Measurements from ENCODE around the gene MATCAP1. TPM values are rescaled to one million over a fixed set of nuclear protein-coding genes. Genes with fewer than 3 reads are reported as not detected.

Gene MATCAP1
- total RNA-seq, 1 experiment from 2014 or later, result 22.2 TPM

DNA sequence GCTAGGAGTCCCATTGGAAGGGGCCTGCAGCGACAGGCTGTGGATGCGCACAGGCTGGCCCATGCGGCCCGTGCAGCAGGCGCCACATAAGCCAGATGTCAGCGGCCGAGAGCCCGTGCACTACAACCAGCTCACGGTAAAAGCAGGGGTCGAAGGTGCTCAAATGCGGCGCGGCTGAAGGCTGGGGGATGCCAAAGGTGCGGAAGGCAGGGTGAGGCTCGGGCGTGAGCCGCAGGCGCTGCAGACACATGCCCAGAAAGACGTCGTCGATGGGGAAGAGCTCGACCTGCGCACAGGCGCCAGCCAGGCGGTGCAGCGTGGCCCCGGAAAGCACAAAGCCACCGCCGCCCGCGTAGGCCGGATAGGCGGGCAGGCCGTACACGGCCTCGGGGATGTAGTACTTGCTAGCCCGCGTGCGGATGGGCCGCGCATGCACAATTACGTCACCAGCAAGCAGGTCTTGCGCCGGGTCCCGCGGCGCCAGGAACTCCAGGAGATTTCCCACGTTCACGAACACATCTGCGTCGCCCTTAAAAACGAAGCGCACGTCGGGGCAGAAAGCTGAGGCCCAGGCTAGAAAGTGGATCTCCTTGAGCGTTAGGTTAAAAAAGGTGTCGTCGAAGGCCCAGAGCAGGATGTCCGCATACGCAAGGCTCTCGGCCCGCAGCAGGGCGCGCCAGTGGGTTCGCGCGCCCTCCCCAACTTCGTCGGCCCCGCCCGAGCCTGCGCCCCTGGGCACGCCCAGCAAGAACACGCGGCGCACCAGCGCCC, 34.3 kb downstream of the MATCAP1 start:
- no peak overlapping the region for H3K27ac Mint-ChIP-seq (ENCODE audit: unreplicated experiment)
- Histone ChIP-seq H3K36me3 (ENCODE audit: control insufficient read depth, insufficient read depth, low read length) (peaks cover 4% of the 10 kb centered on the region; the same call in 1 of the 2 replicates), H3K9me3 (no peaks in the 10 kb centered on the region), H3K4me1 (no peaks in the 10 kb centered on the region; the same call in none of the 2 replicates), H3K27me3 (replicated peaks; ENCODE audit: control insufficient read depth, insufficient read depth, low read length) (no peaks in the 10 kb centered on the region), H3K4me3 (ENCODE audit: low read depth, low read length) (no peak overlapping the region)
- POLR2A ChIA-PET, result no interaction called here
- H3K4me1 Mint-ChIP-seq (ENCODE audit: low read depth, unreplicated experiment), result no peaks in the 10 kb centered on the region
- H3K27me3 Mint-ChIP-seq (ENCODE audit: insufficient read depth, unreplicated experiment), result no peaks in the 10 kb centered on the region
- H3K9me3 Mint-ChIP-seq (ENCODE audit: unreplicated experiment), result no peaks in the 10 kb centered on the region
- intact Hi-C loops (cut with micrococcal nuclease; ENCODE audit: unreplicated experiment), result loop anchor here (2.0 kb wide), 2 partner anchors 41 to 195 kb away; partner anchors contain the start of gene PHAF1
- CTCF ChIA-PET, result interaction anchor here (0.8 kb wide), 1 partner anchor 35 kb away, joined by 3 read pairs; no protein-coding TSS in a partner anchor
- H3K4me3 Mint-ChIP-seq (ENCODE audit: unreplicated experiment), result peak overlapping the region; percentile 47
- H3K36me3 Mint-ChIP-seq (ENCODE audit: insufficient read depth, unreplicated experiment), result peaks cover 49% of the 10 kb centered on the region
- TF ChIP-seq, protein P1, sequence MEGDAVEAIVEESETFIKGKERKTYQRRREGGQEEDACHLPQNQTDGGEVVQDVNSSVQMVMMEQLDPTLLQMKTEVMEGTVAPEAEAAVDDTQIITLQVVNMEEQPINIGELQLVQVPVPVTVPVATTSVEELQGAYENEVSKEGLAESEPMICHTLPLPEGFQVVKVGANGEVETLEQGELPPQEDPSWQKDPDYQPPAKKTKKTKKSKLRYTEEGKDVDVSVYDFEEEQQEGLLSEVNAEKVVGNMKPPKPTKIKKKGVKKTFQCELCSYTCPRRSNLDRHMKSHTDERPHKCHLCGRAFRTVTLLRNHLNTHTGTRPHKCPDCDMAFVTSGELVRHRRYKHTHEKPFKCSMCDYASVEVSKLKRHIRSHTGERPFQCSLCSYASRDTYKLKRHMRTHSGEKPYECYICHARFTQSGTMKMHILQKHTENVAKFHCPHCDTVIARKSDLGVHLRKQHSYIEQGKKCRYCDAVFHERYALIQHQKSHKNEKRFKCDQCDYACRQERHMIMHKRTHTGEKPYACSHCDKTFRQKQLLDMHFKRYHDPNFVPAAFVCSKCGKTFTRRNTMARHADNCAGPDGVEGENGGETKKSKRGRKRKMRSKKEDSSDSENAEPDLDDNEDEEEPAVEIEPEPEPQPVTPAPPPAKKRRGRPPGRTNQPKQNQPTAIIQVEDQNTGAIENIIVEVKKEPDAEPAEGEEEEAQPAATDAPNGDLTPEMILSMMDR (IDR thresholded peaks at IDR 0.05; ENCODE audit: insufficient read depth in 1 of 2, low read depth in 1 of 2, low read length in 1 of 2, severe bottlenecking in 1 of 2, unreplicated experiment in 1 of 2), result no peak
- no TSS peak for BruUV-seq (replicated peaks)
- no peak for DNase-seq

DNA sequence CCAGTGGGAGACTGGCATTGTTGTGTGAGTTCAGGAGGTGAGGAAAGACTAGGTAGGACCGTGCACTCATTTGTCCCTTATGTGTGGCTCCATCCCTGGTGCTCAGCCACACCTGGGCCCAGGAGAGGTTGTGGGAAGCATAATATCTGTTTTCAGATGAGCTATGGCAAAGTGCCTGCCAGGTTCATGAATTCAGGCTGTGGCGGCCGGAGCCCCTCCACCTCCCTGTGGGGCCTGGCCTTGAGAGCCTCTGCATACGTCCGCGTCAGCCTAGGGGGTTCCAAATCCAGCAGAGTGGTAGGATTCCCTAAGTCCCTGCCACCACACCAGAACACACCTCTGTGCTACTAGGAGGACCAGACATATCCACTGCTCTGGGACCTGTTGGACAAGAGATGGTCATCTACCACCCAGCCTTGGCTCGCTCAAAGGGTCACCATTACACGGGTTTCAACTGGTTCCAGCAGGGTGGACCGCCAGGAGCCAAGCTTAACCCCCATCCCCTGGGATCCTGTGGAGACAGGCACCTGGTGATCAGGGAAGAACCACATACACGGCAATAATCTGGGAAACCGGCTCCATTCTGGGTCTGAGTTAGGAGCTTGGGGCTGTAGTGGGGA, 35.0 kb downstream of the MATCAP1 start:
- POLR2A ChIA-PET, result no interaction called here
- H3K36me3 ChIP-seq (ENCODE audit: control insufficient read depth, insufficient read depth, low read length), result peaks cover 4% of the 10 kb centered on the region; the same call in 1 of the 2 replicates
- intact Hi-C loops (cut with micrococcal nuclease; ENCODE audit: unreplicated experiment), result no loop called here
- BruUV-seq (replicated peaks), result no TSS peak
- no peaks in the 10 kb centered on the region for H3K4me1 Mint-ChIP-seq (ENCODE audit: low read depth, unreplicated experiment)
- H3K27me3 Mint-ChIP-seq (ENCODE audit: insufficient read depth, unreplicated experiment), result no peaks in the 10 kb centered on the region
- H3K36me3 Mint-ChIP-seq (ENCODE audit: insufficient read depth, unreplicated experiment), result peaks cover 56% of the 10 kb centered on the region
- no peak for DNase-seq
- no peaks in the 10 kb centered on the region for H3K27me3 ChIP-seq (replicated peaks; ENCODE audit: control insufficient read depth, insufficient read depth, low read length)
- H3K4me3 ChIP-seq (ENCODE audit: low read depth, low read length), result no peak overlapping the region
- TF ChIP-seq, protein P1 (IDR thresholded peaks at IDR 0.05; ENCODE audit: insufficient read depth in 1 of 2, low read depth in 1 of 2, low read length in 1 of 2, severe bottlenecking in 1 of 2, unreplicated experiment in 1 of 2), result no peak
- H3K9me3 Mint-ChIP-seq (ENCODE audit: unreplicated experiment), result no peaks in the 10 kb centered on the region
- no peak overlapping the region for H3K27ac Mint-ChIP-seq (ENCODE audit: unreplicated experiment)
- CTCF ChIA-PET, result interaction anchor here (0.6 to 0.8 kb wide), 2 partner anchors 36 to 107 kb away, joined by 3 to 6 read pairs; no protein-coding TSS in a partner anchor
- no peaks in the 10 kb centered on the region for H3K9me3 ChIP-seq
- peak overlapping the region; percentile 47 for H3K4me3 Mint-ChIP-seq (ENCODE audit: unreplicated experiment)
- H3K4me1 ChIP-seq, result no peaks in the 10 kb centered on the region; the same call in none of the 2 replicates

DNA sequence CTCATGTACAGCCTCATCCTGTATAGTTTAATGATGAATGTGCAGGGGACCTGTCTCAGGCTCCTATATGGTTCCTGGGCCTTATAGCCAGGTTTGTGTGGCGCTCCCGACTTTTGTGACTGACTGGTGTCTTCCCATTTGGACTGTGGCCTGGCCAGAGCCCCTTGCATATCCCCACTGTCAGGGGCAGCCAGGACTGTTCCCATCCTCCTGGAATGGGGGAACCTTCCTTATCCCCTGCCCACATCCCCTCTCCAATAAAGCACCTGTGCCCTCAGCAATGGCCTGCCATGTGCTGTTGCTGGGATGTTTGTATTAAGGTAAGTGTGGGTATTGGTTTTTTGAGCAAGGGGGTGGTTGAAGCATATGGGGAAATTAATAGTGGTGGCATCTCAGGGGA, 35.5 kb downstream of the MATCAP1 start:
- H3K9me3 Mint-ChIP-seq (ENCODE audit: unreplicated experiment), result no peaks in the 10 kb centered on the region
- peaks cover 61% of the 10 kb centered on the region for H3K36me3 Mint-ChIP-seq (ENCODE audit: insufficient read depth, unreplicated experiment)
- TF ChIP-seq, protein P1 (IDR thresholded peaks at IDR 0.05; ENCODE audit: insufficient read depth in 1 of 2, low read depth in 1 of 2, low read length in 1 of 2, severe bottlenecking in 1 of 2, unreplicated experiment in 1 of 2), result no peak
- no peak overlapping the region for H3K4me3 Mint-ChIP-seq (ENCODE audit: unreplicated experiment)
- no peaks in the 10 kb centered on the region for H3K4me1 Mint-ChIP-seq (ENCODE audit: low read depth, unreplicated experiment)
- intact Hi-C loops (cut with micrococcal nuclease; ENCODE audit: unreplicated experiment), result no loop called here
- H3K9me3 ChIP-seq, result no peaks in the 10 kb centered on the region
- no peak for DNase-seq
- no peak overlapping the region for H3K4me3 ChIP-seq (ENCODE audit: low read depth, low read length)
- H3K4me1 ChIP-seq, result no peaks in the 10 kb centered on the region; the same call in none of the 2 replicates
- POLR2A ChIA-PET, result no interaction called here
- BruUV-seq (replicated peaks), result TSS peak; percentile 34
- H3K27me3 Mint-ChIP-seq (ENCODE audit: insufficient read depth, unreplicated experiment), result no peaks in the 10 kb centered on the region
- H3K27ac Mint-ChIP-seq (ENCODE audit: unreplicated experiment), result no peak overlapping the region
- peaks cover 4% of the 10 kb centered on the region; the same call in 1 of the 2 replicates for H3K36me3 ChIP-seq (ENCODE audit: control insufficient read depth, insufficient read depth, low read length)
- H3K27me3 ChIP-seq (replicated peaks; ENCODE audit: control insufficient read depth, insufficient read depth, low read length), result no peaks in the 10 kb centered on the region
- CTCF ChIA-PET, result interaction anchor here (0.6 kb wide), 1 partner anchor 107 kb away, joined by 6 read pairs; no protein-coding TSS in a partner anchor

Data from Caco-2 (cell line).